Neural progenitor cell (in vitro differentiated cells): Measurements from ENCODE around the gene LRP2BP.

ENCODE experiments used
- EZH2 ChIP-seq: fragments of 200-600 bp; sonication (generic); IDR thresholded peaks from 2 replicates; pipeline ENCODE4 v1.6.1; 2017; ENCODE audit warnings: antibody characterized with exemption, mild to moderate bottlenecking, moderate library complexity
- EZH2phosphoT487 ChIP-seq: fragments of 200-600 bp; sonication (generic); IDR thresholded peaks from 2 replicates; pipeline ENCODE4 v1.6.1; 2017; ENCODE audit warnings: antibody characterized with exemption
- TF ChIP-seq, protein P1 (sequence below): fragments of 200-600 bp; sonication (generic); IDR thresholded peaks from 2 replicates; pipeline ENCODE4 v1.5.1; 2017; ENCODE audit warnings: antibody characterized with exemption, mild to moderate bottlenecking

DNA sequence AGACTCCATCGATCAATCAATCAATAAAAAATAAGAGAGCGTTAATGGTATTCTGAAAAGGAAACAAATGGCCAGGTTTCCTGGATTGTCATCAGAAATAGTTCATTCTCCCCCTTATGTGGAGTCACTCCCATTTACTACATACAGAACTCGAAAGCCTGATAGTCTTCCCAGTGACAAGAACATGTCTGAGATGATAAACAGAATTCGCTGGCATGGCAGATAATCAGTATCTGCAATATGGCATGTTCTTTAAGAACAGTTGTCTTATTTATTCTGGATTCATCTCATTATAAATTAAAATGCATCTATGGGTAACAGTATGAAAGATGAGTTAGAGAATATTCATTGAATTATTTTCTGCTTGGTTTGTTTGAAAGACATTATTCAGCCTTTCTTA, 61.4 kb downstream of the LRP2BP start:
- TF ChIP-seq, protein P1, sequence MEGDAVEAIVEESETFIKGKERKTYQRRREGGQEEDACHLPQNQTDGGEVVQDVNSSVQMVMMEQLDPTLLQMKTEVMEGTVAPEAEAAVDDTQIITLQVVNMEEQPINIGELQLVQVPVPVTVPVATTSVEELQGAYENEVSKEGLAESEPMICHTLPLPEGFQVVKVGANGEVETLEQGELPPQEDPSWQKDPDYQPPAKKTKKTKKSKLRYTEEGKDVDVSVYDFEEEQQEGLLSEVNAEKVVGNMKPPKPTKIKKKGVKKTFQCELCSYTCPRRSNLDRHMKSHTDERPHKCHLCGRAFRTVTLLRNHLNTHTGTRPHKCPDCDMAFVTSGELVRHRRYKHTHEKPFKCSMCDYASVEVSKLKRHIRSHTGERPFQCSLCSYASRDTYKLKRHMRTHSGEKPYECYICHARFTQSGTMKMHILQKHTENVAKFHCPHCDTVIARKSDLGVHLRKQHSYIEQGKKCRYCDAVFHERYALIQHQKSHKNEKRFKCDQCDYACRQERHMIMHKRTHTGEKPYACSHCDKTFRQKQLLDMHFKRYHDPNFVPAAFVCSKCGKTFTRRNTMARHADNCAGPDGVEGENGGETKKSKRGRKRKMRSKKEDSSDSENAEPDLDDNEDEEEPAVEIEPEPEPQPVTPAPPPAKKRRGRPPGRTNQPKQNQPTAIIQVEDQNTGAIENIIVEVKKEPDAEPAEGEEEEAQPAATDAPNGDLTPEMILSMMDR: no peak
- TF ChIP-seq EZH2 (no peak), EZH2phosphoT487 (no peak)
